Ovary (tissue), 3 donors: ENCODE results near the gene KLK4.

ENCODE experiments used
- CTCF ChIP-seq, 3 donors: fragments of 450-650 bp in 2 of 3; fragments of 200-600 bp in 1 of 3; IDR thresholded peaks; one replicate each; pipeline versions ENCODE4 v1.5.1 to v1.8.0; 2016 to 2022; ENCODE audit warnings: antibody characterized with exemption in 3 of 3, mild to moderate bottlenecking in 1 of 3
- EP300 ChIP-seq: sonication (generic); formaldehyde crosslinking; IDR thresholded peaks from one replicate; pipeline ENCODE4 v1.6.1; 2017; ENCODE audit warnings: antibody characterized with exemption
- POLR2A ChIP-seq: fragments of 450-650 bp; IDR thresholded peaks from one replicate; pipeline ENCODE4 v1.6.1; 2017; ENCODE audit warnings: antibody characterized with exemption, mild to moderate bottlenecking, moderate library complexity
- donor health status: DM: no; HTN: no; CAD: no.

GRCh38 chr19:50873056-50873455 lies 38.1 kb downstream of the KLK4 start, which contains the start of gene KLK2:
- TF ChIP-seq POLR2A: no peak
- no peak for TF ChIP-seq CTCF (IDR thresholded peaks at IDR 0.05)
- no peak for TF ChIP-seq EP300
